ENCODE data around the gene SMYD4.
"Not testable (repeated sequence)": the region's sequence is repeated elsewhere in the genome, so short reads cannot be mapped to it uniquely, and the experiment has no call there.

The SMYD4 gene

DNA sequence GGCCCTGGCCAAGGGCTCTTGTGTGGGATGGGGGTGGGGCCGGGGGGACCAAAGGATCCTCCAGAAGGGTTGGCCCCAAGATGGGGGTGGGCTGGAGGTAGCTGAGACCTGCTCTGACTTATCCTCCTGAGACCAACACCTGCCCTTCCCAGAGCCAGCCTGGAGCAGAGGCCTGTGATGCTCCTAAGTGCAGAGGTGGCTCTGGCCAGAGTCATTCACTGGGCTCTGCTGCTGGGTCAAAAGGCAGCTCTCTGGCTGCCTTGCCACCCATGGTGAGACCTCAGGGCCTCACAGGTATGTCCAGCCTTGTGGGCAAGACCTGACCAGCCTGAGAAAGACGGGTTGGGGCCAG is 86.6 kb downstream of the SMYD4 start:
- Histone ChIP-seq H3K27ac (ENCODE audit: low read depth, low read length) (no peak overlapping the region), H3K36me3 (ENCODE audit: control insufficient read depth, insufficient read depth, low read length) (no peaks in the 10 kb centered on the region), H3K27me3 (ENCODE audit: control insufficient read depth, insufficient read depth, low read length) (no peaks in the 10 kb centered on the region), H3K4me1 (ENCODE audit: control insufficient read depth, insufficient read depth, low read length) (no peaks in the 10 kb centered on the region), H3K4me3 (ENCODE audit: low read length) (no peak overlapping the region), H3K9ac (ENCODE audit: low read length) (no peak overlapping the region)

DNA sequence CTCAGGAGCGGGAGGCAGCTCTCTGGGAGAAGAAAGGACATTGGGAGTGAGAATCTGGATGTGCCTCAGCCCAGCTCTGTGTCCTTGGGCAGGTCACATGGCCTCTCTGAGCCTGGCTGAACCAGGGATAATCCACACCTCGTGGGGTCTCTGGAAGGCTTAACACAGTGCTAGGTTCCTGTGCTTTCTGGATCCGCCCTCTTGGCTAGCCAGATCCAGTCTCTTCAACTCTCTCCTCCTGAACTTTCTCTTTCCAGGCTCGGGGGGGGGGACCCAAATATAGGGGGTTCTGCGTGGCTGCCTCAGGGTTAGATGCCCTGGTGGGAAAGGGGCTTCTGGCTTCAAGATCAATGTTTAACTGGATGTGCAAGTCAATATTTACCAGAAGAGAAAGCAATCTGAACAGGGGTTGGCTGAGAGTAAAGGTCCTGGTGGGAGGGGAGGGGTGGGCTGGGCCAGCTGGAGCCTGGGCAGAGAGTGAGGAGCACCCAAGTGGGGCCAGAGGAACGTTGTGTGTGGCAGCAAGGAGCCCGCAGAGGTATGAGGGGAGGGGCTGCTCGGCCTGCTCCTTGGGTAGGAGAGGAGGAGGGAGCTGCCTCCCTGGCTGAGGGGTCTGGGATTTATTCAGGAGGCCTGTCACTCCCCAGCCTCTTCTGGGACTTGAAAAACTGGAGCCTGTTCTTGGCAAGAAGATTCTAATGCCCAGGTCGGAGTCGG is 87.2 kb downstream of the SMYD4 start, which contains the start of gene SERPINF2:
Gene SERPINF2 (plus strand): TSS at position 501 of the 717 bp plus-strand sequence. CDS start 2,125 bp downstream, outside the sequence.
- no peak within 1 kb of the TSS for H3K27ac ChIP-seq (ENCODE audit: low read depth, low read length)
- no peaks in the 10 kb centered on the region for H3K27me3 ChIP-seq (ENCODE audit: control insufficient read depth, insufficient read depth, low read length)
- no peaks in the 10 kb centered on the region for H3K36me3 ChIP-seq (ENCODE audit: control insufficient read depth, insufficient read depth, low read length)
- H3K4me1 ChIP-seq (ENCODE audit: control insufficient read depth, insufficient read depth, low read length) = no peaks in the 10 kb centered on the region
- no peak within 1 kb of the TSS for H3K9ac ChIP-seq (ENCODE audit: low read length)
- H3K4me3 ChIP-seq (ENCODE audit: low read length) = no peak within 1 kb of the TSS

DNA sequence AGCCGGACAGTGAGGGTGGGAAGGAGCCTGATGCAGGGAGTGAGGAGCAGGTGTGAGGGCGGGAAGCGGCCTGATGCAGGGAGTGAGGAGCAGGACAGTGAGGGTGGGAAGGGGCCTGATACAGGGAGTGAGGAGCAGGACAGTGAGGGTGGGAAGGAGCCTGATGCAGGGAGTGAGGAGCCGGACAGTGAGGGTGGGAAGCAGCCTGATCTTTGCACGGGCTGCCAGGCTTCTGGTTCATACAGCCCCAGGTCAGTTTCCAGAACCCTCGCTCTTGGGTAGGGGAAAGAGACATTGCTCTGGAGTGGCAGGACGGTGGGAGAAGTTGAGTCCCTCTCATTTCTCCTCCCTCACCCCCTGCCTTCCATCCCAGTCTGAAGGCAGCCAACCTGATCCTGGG is 87.8 kb downstream of the SMYD4 start:
- not testable (repeated sequence) for H3K4me3 ChIP-seq (ENCODE audit: low read length); H3K4me1 ChIP-seq (ENCODE audit: control insufficient read depth, insufficient read depth, low read length); H3K27ac ChIP-seq (ENCODE audit: low read depth, low read length); H3K36me3 ChIP-seq (ENCODE audit: control insufficient read depth, insufficient read depth, low read length); H3K27me3 ChIP-seq (ENCODE audit: control insufficient read depth, insufficient read depth, low read length); H3K9ac ChIP-seq (ENCODE audit: low read length)

DNA sequence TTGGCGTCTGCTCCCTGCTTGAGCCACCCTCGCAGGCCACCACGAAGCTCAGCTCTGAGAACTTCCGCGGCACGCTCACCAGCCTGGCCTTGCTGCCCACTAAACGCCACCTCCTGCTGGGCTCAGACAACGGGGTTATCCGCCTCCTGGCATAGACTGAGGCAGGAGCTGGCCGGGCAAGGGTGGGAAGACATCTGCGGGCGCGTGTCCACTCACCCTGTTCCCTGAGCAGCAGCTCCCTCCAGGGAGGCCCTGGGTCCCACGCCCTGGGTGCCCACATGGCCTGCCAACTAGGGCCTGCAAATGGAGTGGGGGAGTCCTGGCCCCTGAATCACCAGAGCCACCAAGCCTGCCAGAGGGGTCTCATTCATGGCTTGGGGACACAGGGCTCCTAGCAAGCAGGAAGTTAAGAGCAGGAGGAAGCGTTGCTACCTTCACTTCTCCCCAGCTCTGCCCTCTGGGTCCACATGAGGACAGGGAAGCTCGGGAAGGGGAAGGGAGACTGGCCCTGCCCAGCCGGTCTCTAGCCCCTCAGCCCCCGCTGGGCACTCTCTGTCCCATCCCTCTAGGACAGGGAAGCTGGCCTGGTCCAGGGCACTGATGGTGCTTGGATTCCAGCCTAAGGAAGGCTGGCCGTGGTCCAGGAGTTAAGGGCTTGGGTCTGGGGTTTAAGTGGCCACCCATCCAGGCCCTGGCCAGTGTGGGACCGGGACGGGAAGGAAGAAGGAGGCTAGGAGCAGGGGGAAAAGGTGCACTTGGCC is 92.0 kb downstream of the SMYD4 start:
- Histone ChIP-seq H3K27me3 (ENCODE audit: control insufficient read depth, insufficient read depth, low read length) (no peaks in the 10 kb centered on the region), H3K4me1 (ENCODE audit: control insufficient read depth, insufficient read depth, low read length) (no peaks in the 10 kb centered on the region), H3K36me3 (ENCODE audit: control insufficient read depth, insufficient read depth, low read length) (peaks cover 11% of the 10 kb centered on the region), H3K4me3 (ENCODE audit: low read length) (no peak overlapping the region), H3K9ac (ENCODE audit: low read length) (no peak overlapping the region), H3K27ac (ENCODE audit: low read depth, low read length) (no peak overlapping the region)

DNA sequence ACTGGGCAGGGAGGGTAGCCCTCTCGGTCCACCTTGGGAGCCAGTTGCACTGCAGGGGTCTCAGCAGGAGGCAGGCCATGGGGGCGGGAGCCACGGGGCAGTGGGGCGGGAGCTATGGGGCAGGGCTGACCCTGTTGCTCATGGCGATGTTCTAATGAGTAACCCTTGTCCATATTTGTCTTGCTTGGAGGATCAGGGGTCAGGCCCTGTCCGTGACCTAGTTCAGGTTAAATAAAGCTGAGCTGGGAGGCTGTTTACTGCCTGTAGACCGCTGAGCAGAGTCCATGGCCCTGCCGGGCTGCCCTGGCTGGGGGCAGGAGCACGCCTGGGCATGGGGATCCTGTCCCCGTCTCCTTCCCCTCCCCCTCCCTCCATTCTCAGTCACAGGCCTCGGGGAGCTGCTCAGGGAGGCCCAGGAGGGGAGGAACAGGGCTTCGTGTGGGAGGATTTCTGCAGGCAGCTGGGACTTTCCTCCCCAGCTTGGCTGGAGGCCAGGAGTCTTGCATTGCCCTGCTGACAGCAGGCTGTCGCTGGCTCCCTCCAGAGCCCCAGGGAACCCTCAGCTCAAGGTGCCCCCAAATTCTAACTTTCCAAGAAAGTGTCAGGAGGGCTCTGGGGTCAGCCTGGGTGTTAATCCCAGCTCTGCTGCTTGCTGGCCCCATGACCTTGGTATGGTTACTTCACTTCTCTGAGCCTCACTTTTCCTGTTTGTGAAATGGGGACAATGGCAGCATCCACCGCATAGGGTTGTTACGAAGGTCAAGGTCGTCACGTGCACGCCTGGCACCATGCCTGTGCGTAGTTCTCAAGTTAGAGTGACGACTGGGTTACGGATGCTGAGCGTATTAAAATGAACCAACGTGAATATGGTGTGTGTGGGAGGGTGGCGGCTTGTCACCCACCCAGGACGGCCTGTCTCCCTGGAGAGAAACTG is 93.1 kb downstream of the SMYD4 start:
- no peak overlapping the region for H3K4me3 ChIP-seq (ENCODE audit: low read length)
- no peak overlapping the region for H3K27ac ChIP-seq (ENCODE audit: low read depth, low read length)
- no peaks in the 10 kb centered on the region for H3K27me3 ChIP-seq (ENCODE audit: control insufficient read depth, insufficient read depth, low read length)
- H3K4me1 ChIP-seq (ENCODE audit: control insufficient read depth, insufficient read depth, low read length) = no peaks in the 10 kb centered on the region
- peaks cover 11% of the 10 kb centered on the region for H3K36me3 ChIP-seq (ENCODE audit: control insufficient read depth, insufficient read depth, low read length)
- no peak overlapping the region for H3K9ac ChIP-seq (ENCODE audit: low read length)

DNA sequence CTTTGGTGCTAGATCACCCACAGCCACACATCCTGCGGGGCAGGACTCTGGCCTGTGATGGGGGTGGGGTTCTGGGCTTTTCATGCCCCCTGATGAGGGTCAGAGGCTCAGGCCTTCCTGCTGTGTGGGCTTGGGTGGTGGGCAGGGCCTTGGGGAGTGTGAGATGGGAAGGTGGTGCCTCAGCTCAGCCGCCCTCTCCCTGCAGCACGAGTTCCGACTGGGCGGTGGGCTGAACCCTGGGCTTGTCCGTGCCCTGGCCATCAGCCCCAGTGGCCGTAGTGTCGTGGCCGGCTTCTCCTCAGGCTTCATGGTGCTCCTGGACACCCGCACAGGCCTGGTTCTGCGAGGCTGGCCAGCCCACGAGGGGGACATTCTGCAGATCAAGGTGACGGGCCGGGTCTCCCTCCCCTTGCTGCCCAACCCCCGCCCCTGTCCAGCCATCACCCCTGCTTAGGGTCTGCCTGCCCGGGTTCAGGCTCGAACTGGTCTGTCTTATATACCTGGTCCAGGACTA is 93.8 kb downstream of the SMYD4 start:
- Histone ChIP-seq H3K9ac (ENCODE audit: low read length) (no peak overlapping the region), H3K36me3 (ENCODE audit: control insufficient read depth, insufficient read depth, low read length) (peaks cover 15% of the 10 kb centered on the region), H3K27me3 (ENCODE audit: control insufficient read depth, insufficient read depth, low read length) (no peaks in the 10 kb centered on the region), H3K4me1 (ENCODE audit: control insufficient read depth, insufficient read depth, low read length) (peaks cover under 1% of the 10 kb centered on the region), H3K4me3 (ENCODE audit: low read length) (no peak overlapping the region), H3K27ac (ENCODE audit: low read depth, low read length) (no peak overlapping the region)

DNA sequence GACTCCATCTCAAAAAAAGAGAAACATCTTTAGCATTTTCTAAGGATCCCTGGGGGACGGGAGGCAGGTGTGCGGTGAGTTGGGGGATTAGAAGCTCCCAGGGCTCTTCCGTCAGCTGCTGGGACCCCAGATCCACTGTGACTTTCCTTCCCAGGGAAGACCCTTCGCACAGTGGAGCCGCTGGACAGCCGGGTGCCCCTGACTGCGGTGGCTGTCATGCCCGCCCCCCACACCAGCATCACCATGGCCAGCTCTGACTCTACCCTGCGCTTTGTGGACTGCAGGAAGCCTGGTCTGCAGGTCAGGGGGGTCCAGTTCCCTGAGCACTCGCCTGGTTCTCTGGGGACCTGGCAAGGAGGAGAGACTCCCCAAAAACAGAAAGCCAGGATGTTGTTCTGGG is 94.3 kb downstream of the SMYD4 start:
- Histone ChIP-seq H3K36me3 (ENCODE audit: control insufficient read depth, insufficient read depth, low read length) (peaks cover 16% of the 10 kb centered on the region), H3K4me1 (ENCODE audit: control insufficient read depth, insufficient read depth, low read length) (peaks cover 2% of the 10 kb centered on the region), H3K9ac (ENCODE audit: low read length) (no peak overlapping the region), H3K27ac (ENCODE audit: low read depth, low read length) (no peak overlapping the region), H3K4me3 (ENCODE audit: low read length) (no peak overlapping the region), H3K27me3 (ENCODE audit: control insufficient read depth, insufficient read depth, low read length) (no peaks in the 10 kb centered on the region)

DNA sequence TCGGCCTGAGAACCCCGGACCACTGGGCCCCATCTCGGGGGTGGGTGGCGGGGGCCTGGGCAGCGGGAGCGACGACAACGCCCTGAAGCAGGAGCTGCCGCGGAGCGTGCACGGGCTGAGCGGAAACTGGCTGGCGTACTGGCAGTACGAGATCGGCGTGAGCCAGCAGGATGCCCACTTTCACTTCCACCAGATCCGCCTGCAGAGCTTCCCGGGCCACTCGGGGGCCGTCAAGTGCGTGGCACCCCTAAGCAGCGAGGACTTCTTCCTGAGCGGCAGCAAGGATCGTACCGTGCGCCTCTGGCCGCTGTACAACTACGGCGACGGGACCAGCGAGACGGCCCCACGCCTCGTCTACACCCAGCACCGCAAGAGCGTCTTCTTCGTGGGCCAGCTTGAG is 95.9 kb downstream of the SMYD4 start:
- H3K27me3 ChIP-seq (ENCODE audit: control insufficient read depth, insufficient read depth, low read length) = no peaks in the 10 kb centered on the region

DNA sequence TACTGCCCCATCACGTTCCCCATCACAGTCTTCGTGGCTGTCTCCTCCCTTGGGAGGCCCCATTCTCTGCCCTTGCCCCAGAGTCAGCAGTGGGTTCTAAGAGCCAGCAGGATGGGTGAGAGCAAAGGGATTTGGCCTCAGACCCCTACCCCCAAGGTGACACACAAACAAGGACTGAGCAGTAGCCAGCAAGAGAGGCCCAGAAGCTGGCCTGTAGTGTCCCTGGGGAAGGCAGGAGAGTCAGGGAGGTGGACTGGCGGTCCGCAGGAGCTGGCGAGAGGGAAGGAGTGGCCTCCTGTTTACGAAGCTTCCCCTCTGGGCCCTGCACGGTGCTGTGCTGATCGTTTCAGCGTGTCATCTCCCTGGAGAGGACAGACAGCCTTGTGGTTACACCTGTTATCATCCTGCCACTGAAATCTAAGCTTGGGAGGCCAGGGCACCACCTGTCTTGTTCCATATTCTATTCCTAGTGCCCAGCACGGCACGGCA is 96.8 kb downstream of the SMYD4 start:
- Histone ChIP-seq H3K27me3 (ENCODE audit: control insufficient read depth, insufficient read depth, low read length) (no peaks in the 10 kb centered on the region), H3K27ac (ENCODE audit: low read depth, low read length) (no peak overlapping the region), H3K36me3 (ENCODE audit: control insufficient read depth, insufficient read depth, low read length) (peaks cover 16% of the 10 kb centered on the region), H3K9ac (ENCODE audit: low read length) (no peak overlapping the region), H3K4me1 (ENCODE audit: control insufficient read depth, insufficient read depth, low read length) (peaks cover 2% of the 10 kb centered on the region), H3K4me3 (ENCODE audit: low read length) (no peak overlapping the region)

More for the DNA sequence above, 95.9 kb downstream of the SMYD4 start:
- Histone ChIP-seq H3K27ac (ENCODE audit: low read depth, low read length) (no peak overlapping the region), H3K4me1 (ENCODE audit: control insufficient read depth, insufficient read depth, low read length) (peaks cover 2% of the 10 kb centered on the region), H3K9ac (ENCODE audit: low read length) (no peak overlapping the region), H3K36me3 (ENCODE audit: control insufficient read depth, insufficient read depth, low read length) (peaks cover 16% of the 10 kb centered on the region), H3K4me3 (ENCODE audit: low read length) (no peak overlapping the region)

DNA sequence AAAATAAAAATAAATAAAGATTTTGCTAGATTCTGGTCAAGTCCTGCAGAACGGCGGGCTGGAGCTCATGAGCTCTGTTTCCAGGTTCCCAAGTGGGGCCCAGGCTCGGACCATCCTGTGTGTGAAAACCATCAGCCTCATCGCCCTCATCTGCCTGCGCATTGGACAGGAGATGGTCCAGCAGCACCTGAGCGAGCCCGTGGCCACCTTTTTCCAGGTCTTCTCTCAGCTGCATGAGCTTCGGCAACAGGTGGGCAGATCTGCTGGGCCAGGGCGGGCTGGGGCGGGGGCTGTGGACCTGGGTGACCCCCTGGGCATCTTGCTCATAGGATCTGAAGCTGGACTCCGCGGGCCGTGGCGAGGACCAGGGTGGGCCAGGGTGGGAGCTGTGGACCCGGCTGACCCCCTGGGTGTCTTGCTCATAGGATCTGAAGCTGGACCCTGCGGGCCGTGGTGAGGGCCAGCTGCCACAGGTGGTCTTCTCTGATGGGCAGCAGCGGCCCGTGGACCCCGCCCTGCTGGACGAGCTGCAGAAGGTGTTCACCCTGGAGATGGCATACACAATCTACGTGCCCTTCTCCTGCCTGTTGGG is 97.4 kb downstream of the SMYD4 start:
- peaks cover 2% of the 10 kb centered on the region for H3K4me1 ChIP-seq (ENCODE audit: control insufficient read depth, insufficient read depth, low read length)
- peaks cover 15% of the 10 kb centered on the region for H3K36me3 ChIP-seq (ENCODE audit: control insufficient read depth, insufficient read depth, low read length)

DNA sequence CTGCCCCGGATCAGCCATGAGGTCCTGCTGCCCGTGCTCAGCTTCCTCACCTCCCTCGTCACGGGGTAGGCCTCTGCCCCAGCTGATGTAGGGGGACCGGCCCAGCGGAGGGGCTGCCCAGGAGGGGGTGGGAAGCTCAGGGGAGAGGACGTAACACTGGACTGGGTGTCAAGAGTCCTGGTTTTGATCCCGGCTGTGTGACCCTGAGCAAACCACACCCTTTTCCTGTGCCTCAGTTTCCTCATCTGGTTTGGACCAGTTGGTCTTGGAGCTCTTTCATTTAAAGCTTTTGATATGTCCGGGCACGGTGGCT is 98.6 kb downstream of the SMYD4 start:
- Histone ChIP-seq H3K36me3 (ENCODE audit: control insufficient read depth, insufficient read depth, low read length) (peaks cover 10% of the 10 kb centered on the region), H3K4me1 (ENCODE audit: control insufficient read depth, insufficient read depth, low read length) (peaks cover 2% of the 10 kb centered on the region), H3K4me3 (ENCODE audit: low read length) (no peak overlapping the region), H3K9ac (ENCODE audit: low read length) (no peak overlapping the region), H3K27me3 (ENCODE audit: control insufficient read depth, insufficient read depth, low read length) (no peaks in the 10 kb centered on the region), H3K27ac (ENCODE audit: low read depth, low read length) (no peak overlapping the region)

More for the DNA sequence above, 97.4 kb downstream of the SMYD4 start:
- no peak overlapping the region for H3K4me3 ChIP-seq (ENCODE audit: low read length)
- H3K27ac ChIP-seq (ENCODE audit: low read depth, low read length) = no peak overlapping the region
- no peaks in the 10 kb centered on the region for H3K27me3 ChIP-seq (ENCODE audit: control insufficient read depth, insufficient read depth, low read length)
- H3K9ac ChIP-seq (ENCODE audit: low read length) = no peak overlapping the region
